IMR-90 (cell line): ENCODE results near the gene LAMA3.

Experiments used
- CEBPB ChIP-seq: IDR thresholded peaks from 2 replicates; pipeline ENCODE4 v1.6.1; 2012; ENCODE audit warnings: low read depth, low read length, improper control_type of control experiment
- MAZ ChIP-seq: IDR thresholded peaks from 2 replicates; pipeline ENCODE4 v1.6.1; 2012; ENCODE audit warnings: low read depth, mild to moderate bottlenecking, low read length, improper control_type of control experiment, moderate library complexity, borderline replicate concordance
- MXI1 ChIP-seq: IDR thresholded peaks from 2 replicates; pipeline ENCODE4 v1.6.1; 2012; ENCODE audit warnings: low read depth, mild to moderate bottlenecking, low read length, moderate library complexity, borderline replicate concordance
- POLR2A ChIP-seq: IDR thresholded peaks from 2 replicates; pipeline ENCODE4 v1.6.1; 2012; ENCODE audit warnings: mild to moderate bottlenecking, low read depth, low read length
- RAD21 ChIP-seq: IDR thresholded peaks from 2 replicates; pipeline ENCODE4 v1.6.1; 2012; ENCODE audit warnings: low read length, improper control_type of control experiment
- RFX5 ChIP-seq: IDR thresholded peaks from 2 replicates; pipeline ENCODE4 v1.8.0; 2012; ENCODE audit warnings: low read depth, mild to moderate bottlenecking, low read length, moderate library complexity
- SMC3 ChIP-seq: fragments of 150-350 bp; IDR thresholded peaks from 2 replicates; pipeline ENCODE4 v1.6.1; 2016; ENCODE audit warnings: low read depth, mild to moderate bottlenecking, antibody characterized with exemption, low read length, moderate library complexity
- TF ChIP-seq, protein P1 (sequence below): conservative IDR thresholded peaks from 2 replicates; pipeline ENCODE4 v1.5.1; 2012; ENCODE audit warnings: mild to moderate bottlenecking, low read depth, low read length, improper control_type of control experiment
- TF ChIP-seq, protein P2 (sequence below): fragments of 150-350 bp; IDR thresholded peaks from 2 replicates; pipeline ENCODE4 v1.6.1; 2017; ENCODE audit warnings: mild to moderate bottlenecking, antibody characterized with exemption, low read length, low read depth
- TF ChIP-seq, protein P3 (sequence below): fragments of 150-350 bp; IDR thresholded peaks from 2 replicates; pipeline ENCODE4 v1.6.1; 2016; ENCODE audit warnings: low read depth, mild to moderate bottlenecking, low read length, moderate library complexity, borderline replicate concordance

DNA sequence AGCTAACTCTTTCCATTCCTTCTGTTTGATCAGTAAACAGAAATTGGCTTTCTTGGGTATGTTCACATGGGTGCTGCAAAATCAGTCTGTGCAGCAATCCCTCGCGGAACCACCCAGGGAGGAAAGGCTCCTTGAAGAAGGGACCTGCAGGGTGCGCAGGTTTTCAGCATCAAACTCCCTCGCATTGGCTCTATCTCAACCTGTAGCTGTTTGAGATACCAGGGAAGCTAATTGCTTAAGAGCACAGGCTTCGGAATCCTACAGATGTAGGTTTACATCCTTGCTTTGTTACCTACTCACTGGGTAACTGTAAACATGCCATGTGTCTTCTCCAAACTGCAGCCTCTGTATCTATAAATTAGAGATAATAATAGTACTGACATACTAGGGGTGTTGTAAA is 43.2 kb downstream of the LAMA3 start:
- TF ChIP-seq RFX5 (no peak), POLR2A (no peak), RAD21 (no peak), SMC3 (no peak), MAZ (no peak), CEBPB (no peak), MXI1 (no peak)
- TF ChIP-seq, protein P1, sequence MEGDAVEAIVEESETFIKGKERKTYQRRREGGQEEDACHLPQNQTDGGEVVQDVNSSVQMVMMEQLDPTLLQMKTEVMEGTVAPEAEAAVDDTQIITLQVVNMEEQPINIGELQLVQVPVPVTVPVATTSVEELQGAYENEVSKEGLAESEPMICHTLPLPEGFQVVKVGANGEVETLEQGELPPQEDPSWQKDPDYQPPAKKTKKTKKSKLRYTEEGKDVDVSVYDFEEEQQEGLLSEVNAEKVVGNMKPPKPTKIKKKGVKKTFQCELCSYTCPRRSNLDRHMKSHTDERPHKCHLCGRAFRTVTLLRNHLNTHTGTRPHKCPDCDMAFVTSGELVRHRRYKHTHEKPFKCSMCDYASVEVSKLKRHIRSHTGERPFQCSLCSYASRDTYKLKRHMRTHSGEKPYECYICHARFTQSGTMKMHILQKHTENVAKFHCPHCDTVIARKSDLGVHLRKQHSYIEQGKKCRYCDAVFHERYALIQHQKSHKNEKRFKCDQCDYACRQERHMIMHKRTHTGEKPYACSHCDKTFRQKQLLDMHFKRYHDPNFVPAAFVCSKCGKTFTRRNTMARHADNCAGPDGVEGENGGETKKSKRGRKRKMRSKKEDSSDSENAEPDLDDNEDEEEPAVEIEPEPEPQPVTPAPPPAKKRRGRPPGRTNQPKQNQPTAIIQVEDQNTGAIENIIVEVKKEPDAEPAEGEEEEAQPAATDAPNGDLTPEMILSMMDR, result no peak
- TF ChIP-seq, protein P2, sequence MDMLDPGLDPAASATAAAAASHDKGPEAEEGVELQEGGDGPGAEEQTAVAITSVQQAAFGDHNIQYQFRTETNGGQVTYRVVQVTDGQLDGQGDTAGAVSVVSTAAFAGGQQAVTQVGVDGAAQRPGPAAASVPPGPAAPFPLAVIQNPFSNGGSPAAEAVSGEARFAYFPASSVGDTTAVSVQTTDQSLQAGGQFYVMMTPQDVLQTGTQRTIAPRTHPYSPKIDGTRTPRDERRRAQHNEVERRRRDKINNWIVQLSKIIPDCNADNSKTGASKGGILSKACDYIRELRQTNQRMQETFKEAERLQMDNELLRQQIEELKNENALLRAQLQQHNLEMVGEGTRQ, result no peak
- TF ChIP-seq, protein P3, sequence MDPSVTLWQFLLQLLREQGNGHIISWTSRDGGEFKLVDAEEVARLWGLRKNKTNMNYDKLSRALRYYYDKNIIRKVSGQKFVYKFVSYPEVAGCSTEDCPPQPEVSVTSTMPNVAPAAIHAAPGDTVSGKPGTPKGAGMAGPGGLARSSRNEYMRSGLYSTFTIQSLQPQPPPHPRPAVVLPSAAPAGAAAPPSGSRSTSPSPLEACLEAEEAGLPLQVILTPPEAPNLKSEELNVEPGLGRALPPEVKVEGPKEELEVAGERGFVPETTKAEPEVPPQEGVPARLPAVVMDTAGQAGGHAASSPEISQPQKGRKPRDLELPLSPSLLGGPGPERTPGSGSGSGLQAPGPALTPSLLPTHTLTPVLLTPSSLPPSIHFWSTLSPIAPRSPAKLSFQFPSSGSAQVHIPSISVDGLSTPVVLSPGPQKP, result no peak
